Endometrial microvascular endothelial cells (primary cell): ENCODE measurements around the gene USP28. TPM values are rescaled to one million over a fixed set of nuclear protein-coding genes. Genes with fewer than 3 reads are reported as not detected.
"Not testable (repeated sequence)": the region's sequence is repeated elsewhere in the genome, so short reads cannot be mapped to it uniquely, and the experiment has no call there.

Experiments
- in situ Hi-C: cut with HindIII; loops from 2 replicates; pipeline ENCODE4 v1.10.0; 2017; ENCODE audit warnings: low sequenced_read_pairs, low pct_unique_long_range_greater_than_20kb; ENCODE audit errors: inconsistent ontology term
- total RNA-seq: library from RNA; depleted of rRNA; stranded (reverse); fragments of >200 nt; gene quantifications from one replicate; pipeline ENCODE4 v1.2.3, GENCODE V29; 2015; ENCODE audit errors: inconsistent ontology term

USP28 gene
- total RNA-seq, 1 donor from 2014 or later = 30.3 TPM

- in situ Hi-C loops = not testable (repeated sequence)
These were observed 86.4 kb downstream of the USP28 start for GRCh38 chr11:113789016-113789415.

GRCh38 chr11:113782134-113782533, 93.2 kb downstream of the USP28 start:
- in situ Hi-C loops = no loop called here

- in situ Hi-C loops = no loop called here
These were observed 93.7 kb downstream of the USP28 start for GRCh38 chr11:113781682-113782081.

GRCh38 chr11:113779496-113779895, 95.9 kb downstream of the USP28 start, which contains the start of gene CLDN25:
Gene CLDN25 (plus strand): TSS chr11:113779796. CDS start chr11:113779796, 0 bp downstream.
- in situ Hi-C loops = no loop called here

GRCh38 chr11:113778111-113778910, 97.1 kb downstream of the USP28 start:
- in situ Hi-C loops = no loop called here

DNA sequence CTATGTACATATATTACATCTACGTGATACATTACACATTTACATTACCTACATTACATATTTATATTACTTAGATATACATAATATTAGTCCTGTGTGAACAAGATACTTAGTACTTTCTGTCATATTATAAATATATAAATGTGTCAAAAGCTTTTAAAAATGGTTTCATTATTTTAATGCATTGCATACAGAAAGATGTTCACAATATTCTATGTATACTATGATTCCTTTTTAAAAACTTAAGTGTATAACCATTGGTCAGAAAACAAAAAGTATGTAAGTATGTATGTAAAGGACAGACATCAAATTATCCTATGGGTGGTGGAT, 101.2 kb downstream of the USP28 start:
- in situ Hi-C loops = no loop called here

DNA sequence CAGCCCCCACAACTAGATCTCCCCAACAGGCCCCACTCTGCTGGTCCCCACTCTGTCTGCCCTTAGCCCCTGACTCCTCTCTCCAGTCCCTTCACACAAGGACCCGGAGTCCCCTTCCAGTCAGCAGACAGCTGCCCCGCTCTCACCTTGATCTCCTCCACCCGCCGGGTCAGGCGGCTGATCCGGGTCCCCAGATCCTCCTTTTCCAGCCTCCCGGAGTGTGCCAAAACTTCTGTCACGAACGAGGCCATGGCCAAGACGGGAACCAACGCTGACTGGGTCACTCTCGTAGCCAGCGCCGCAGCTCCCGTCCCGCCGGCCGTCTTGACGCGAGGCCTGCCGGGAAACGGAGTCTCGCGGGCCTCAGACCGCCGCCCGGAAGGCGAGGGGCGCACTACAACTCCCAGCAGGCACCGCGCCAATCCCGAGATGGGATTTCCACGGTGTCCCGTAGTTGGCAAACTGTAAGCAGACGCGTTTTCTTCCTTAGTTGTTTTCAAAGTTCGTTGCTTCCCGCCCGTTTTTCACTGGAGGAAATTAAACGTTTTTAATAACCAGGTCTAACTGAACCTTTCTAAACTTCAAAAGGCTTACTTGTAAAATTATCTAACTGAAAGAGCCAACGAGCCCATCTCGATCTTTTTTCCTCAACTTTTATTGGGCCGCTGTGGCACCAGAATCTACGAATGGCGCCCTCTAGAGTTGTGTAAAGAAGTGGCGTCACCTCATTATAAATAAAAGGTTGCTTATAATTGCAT, 101.8 kb downstream of the USP28 start, which contains the start of gene ZW10:
Gene ZW10 (minus strand): TSS at position 277 of the 758 bp plus-strand sequence. CDS start 26 bp downstream, at position 251.
- in situ Hi-C loops = no loop called here

DNA sequence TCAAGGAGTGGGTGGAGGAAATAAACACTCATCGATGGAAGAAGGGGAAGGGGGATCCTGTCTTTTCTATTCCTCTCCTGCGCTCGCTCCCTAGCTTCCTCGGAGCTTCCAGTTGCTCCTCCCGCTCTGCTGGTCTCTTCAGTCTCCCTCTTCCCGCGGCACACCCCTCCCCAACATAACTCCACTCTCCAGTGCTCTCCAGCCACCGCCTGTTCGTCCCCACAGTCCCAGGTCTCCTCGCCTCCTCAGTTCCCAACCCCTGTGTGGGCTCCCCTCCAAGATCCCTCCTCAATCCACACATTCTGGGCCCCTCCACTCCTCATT, 102.3 kb downstream of the USP28 start:
- in situ Hi-C loops = no loop called here

DNA sequence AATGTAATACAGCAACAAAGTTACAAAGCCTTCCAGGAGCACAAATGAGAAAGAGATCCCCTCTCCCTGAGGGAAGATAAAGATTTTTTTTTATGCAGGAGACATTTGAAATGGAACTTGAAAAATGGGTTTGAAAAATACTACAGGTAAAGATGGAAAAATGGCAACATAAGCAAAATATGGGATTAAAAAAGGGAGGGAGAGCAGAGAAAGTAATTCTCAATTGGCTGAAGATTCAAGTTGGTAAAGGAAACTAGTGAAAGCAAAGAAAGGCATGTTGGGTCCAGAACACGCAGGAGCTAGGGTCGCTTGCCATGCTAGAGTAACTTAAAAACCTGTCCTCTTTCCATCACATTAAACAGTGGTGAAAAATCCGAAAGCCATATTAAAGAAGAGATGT, 103.4 kb downstream of the USP28 start:
- in situ Hi-C loops = no loop called here

DNA sequence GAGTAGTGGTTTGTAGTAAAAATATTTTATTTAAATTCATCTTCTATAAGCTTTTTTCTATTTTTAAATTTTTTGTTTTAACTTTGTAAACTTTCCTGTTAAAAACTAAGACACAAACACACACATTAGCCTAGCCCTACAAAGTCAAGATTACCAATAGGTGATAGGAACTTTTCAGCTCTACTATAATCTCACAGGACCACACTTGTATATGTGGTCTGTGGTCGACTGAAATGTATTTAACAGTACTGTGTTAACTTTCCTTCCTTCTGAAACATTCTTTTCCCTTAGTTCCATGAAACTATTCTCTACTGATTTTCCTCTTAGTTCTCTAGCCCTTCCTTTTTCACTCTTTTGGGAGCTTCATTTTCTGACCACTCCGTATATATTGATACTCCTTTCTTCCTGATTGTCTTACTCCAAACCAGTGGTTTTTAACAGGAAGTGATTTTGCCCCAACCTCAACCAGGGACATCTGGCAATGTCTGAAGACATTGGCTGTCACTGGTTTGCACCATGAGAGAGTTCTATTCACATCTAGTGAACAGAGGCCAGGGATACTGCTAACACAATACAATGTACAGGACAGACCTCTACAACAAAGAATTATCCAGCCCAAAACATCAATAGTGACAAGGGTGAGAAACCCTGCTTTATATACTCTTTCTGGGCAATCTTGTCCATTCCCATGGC, 110.7 kb downstream of the USP28 start:
- in situ Hi-C loops = no loop called here

- in situ Hi-C loops = not testable (repeated sequence)
These were observed 112.3 kb downstream of the USP28 start for GRCh38 chr11:113763040-113763439.

DNA sequence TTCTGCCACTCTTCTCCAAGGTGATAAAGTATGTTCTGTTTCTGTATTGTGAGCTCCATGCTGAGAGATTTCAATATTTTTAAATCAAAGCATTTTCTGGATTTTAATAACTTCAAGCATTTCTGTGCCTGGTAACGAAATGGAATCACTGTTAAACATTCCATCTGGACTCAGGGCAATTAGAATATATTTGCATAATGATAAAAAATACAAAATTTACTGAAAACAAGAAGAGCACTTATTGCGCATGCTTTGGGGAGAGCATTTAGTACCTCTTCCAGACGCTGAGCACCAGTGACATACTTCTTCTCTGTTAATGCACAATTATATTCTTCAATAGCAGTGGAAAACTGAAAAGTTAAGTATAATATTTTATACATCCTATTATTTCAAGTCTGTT, 115.1 kb downstream of the USP28 start:
- in situ Hi-C loops = no loop called here

- in situ Hi-C loops = no loop called here
These were observed 122.4 kb downstream of the USP28 start for GRCh38 chr11:113752932-113753331.

Other genes with a start within 250 kb of the USP28 start
- not detected for gene TMPRSS5, start 169.3 kb downstream of the USP28 start, total RNA-seq
- gene ZW10, start 101.9 kb downstream of the USP28 start, total RNA-seq = 26.6 TPM
- gene CLDN25, start 95.8 kb downstream of the USP28 start, total RNA-seq = not detected
- gene HTR3B, start 29.2 kb upstream of the USP28 start, total RNA-seq = not detected
- gene HTR3A, start 99.5 kb upstream of the USP28 start, total RNA-seq = not detected
- 25.9 TPM for gene ZBTB16, start 184.1 kb upstream of the USP28 start, total RNA-seq